Stimulated activated CD4-positive, alpha-beta T cell treated with anti-CD3 and anti-CD28 coated beads, TNF-alpha, amount 100 ng/mL, for 48 hours (primary cell): ENCODE results near the gene KRTAP4-4.

Experiments
- DNase-seq, 3 donors: peaks; one replicate each; pipeline ENCODE4 v3.0.0-alpha.2; 2020; ENCODE audit warnings: low read depth in 3 of 3

Gene KRTAP4-4

GRCh38 chr17:41111151-41111885, 49.2 kb downstream of the KRTAP4-4 start:
- no peak for DNase-seq
